DOHH2 (cell line): ENCODE measurements around the gene ECT2L.

Source experiments
- EZH2phosphoT487 ChIP-seq: fragments of 200-600 bp; sonication (generic); IDR thresholded peaks from 2 replicates; pipeline ENCODE4 v1.6.1; 2017; ENCODE audit warnings: borderline replicate concordance, mild to moderate bottlenecking, antibody characterized with exemption, low read length, moderate library complexity, mixed read lengths
- TF ChIP-seq, protein P1 (sequence below): fragments of 200-600 bp; sonication (generic); IDR thresholded peaks from one replicate; pipeline ENCODE4 v1.5.1; 2014; ENCODE audit warnings: antibody characterized with exemption, mild to moderate bottlenecking, low read depth, low read length; ENCODE audit not compliant: poor library complexity, severe bottlenecking

DNA sequence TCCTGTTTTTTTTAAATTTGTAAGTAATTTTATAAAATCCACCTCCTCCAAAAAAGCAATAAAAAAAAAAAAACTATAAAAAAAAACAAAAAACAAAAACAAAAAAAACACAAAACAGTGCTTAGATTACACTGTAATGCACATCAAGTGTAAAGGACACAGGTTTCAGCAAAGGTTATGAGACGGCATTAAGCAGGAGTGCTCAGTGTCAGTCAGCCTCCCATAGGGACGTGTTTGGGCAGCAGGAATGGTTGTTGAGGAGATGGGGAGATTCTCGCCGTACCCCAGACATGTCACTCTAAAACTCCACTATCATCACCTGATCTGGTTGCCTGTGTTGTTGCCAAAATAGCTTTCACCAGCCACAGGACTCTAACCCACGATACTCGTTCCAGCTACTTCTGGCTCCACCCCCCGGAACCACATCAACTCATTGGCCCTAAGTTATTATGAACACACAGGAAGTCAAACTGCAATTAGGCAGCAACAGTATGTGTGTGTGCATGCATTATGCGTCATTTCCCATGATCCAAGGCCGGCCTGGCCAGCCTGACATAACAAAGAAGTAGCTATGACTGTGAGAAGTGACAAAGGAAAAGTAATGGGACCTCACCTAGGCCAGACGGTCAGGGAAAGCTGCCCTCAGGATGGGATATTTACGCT is 28.7 kb downstream of the ECT2L start:
- TF ChIP-seq, protein P1, sequence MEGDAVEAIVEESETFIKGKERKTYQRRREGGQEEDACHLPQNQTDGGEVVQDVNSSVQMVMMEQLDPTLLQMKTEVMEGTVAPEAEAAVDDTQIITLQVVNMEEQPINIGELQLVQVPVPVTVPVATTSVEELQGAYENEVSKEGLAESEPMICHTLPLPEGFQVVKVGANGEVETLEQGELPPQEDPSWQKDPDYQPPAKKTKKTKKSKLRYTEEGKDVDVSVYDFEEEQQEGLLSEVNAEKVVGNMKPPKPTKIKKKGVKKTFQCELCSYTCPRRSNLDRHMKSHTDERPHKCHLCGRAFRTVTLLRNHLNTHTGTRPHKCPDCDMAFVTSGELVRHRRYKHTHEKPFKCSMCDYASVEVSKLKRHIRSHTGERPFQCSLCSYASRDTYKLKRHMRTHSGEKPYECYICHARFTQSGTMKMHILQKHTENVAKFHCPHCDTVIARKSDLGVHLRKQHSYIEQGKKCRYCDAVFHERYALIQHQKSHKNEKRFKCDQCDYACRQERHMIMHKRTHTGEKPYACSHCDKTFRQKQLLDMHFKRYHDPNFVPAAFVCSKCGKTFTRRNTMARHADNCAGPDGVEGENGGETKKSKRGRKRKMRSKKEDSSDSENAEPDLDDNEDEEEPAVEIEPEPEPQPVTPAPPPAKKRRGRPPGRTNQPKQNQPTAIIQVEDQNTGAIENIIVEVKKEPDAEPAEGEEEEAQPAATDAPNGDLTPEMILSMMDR = no peak
- no peak for TF ChIP-seq EZH2phosphoT487
